ENCODE data around the gene TMEM218. TPM values are rescaled to one million over a fixed set of nuclear protein-coding genes. Genes with fewer than 3 reads are reported as not detected.

Gene TMEM218
- total and polyA plus RNA-seq, 2 donors (not counting 3 experiments of a cell fraction or from before 2014, with no cell fraction given), result 23.8 to 45.1 TPM

DNA sequence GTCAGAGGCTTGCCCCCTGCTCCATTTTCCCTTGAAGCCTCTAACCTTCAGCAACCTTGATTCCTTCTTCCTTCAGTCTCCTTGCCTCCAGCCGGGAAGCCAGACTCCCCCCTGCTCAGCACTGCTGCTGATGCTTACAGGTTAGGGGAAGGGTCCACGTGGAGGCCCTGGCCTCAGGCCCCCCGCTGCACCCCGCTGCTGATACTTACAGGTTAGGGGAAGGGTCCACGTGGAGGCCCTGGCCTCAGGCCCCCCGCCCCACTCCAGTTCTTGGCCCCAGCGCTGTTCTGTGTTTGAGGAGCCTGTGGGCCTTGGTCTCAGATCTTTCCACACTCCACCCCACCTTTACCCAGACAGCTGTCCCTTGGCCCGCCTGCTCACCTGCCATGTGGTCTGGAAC, 27.5 kb upstream of the TMEM218 start:
- H2AFZ ChIP-seq (ENCODE audit: low read depth, low read length), result no peak overlapping the region
- DNase-seq (ENCODE audit: low read depth, low spot score), result no peak
- ChIA-PET POLR2A (no interaction called here), CTCF (interaction anchor here (0.8 to 5.9 kb wide), 3 partner anchors 48 to 267 kb away, joined by 3 to 141 read pairs (median 3); no protein-coding TSS in a partner anchor)
- no peak overlapping the region for H3K4me2 ChIP-seq (ENCODE audit: insufficient read depth, low read length)
- H4K20me1 ChIP-seq (replicated peaks; ENCODE audit: control insufficient read depth, extremely low read depth, insufficient read depth, low read length), result no peaks in the 10 kb centered on the region
- no peaks in the 10 kb centered on the region for H3K9me1 ChIP-seq (replicated peaks; ENCODE audit: control insufficient read depth, extremely low read depth, insufficient read depth, low read length)
- H3K36me3 ChIP-seq (ENCODE audit: control insufficient read depth in 2 of 2, extremely low read depth in 1 of 2, insufficient read depth in 2 of 2, low read length in 2 of 2), result no peaks in the 10 kb centered on the region
- no peaks in the 10 kb centered on the region for H3K9me3 ChIP-seq (replicated peaks; ENCODE audit: control insufficient read depth, insufficient read depth, low read length)
- H3K79me2 ChIP-seq (ENCODE audit: control insufficient read depth, insufficient read depth, low read length), result no peaks in the 10 kb centered on the region
- no peak for FAIRE-seq
- BruUV-seq (replicated peaks), result no TSS peak
- TF ChIP-seq GATA2 (IDR thresholded peaks at IDR 0.05; ENCODE audit: insufficient read depth, insufficient read length, low read depth, low read length), result no peak
- no peak for TF ChIP-seq POLR2A (IDR thresholded peaks at IDR 0.05; ENCODE audit: low read depth, low read length)
- no peak for TF ChIP-seq CTCF (IDR thresholded peaks at IDR 0.05; ENCODE audit: extremely low read depth in 1 of 2, insufficient read depth in 1 of 2, low read depth in 1 of 2, low read length in 2 of 2)
- TF ChIP-seq POLR2AphosphoS5 (IDR thresholded peaks at IDR 0.05; ENCODE audit: insufficient read depth, low read depth, low read length), result no peak
- TF ChIP-seq FOS (IDR thresholded peaks at IDR 0.05; ENCODE audit: borderline replicate concordance, insufficient read depth, low read length), result no peak
- TF ChIP-seq EZH2 (IDR thresholded peaks at IDR 0.05; ENCODE audit: borderline replicate concordance, low read depth, low read length, severe bottlenecking), result no peak
- TF ChIP-seq MYC (IDR thresholded peaks at IDR 0.05; ENCODE audit: low read depth, low read length), result no peak
- TF ChIP-seq MAX (IDR thresholded peaks at IDR 0.05; ENCODE audit: insufficient read depth, insufficient read length), result no peak
- no peak for TF ChIP-seq JUN (IDR thresholded peaks at IDR 0.05; ENCODE audit: borderline replicate concordance, insufficient read depth, insufficient read length, low read depth)
- dilution Hi-C loops (cut with MboI; ENCODE audit: extremely low pct_ligation_motif_present, low sequenced_read_pairs) (no loop called here), intact Hi-C loops (cut with micrococcal nuclease) (no loop called here)
- H3K27ac ChIP-seq (ENCODE audit: insufficient read depth, low read depth, low read length), result no peak overlapping the region
- H3K4me1 ChIP-seq (ENCODE audit: control insufficient read depth, extremely low read depth, insufficient read depth, low read length), result no peaks in the 10 kb centered on the region
- peaks cover 5 to 10% of the 10 kb centered on the region in 2 experiments for H3K27me3 ChIP-seq (ENCODE audit: control insufficient read depth in 2 of 2, insufficient read depth in 2 of 2, low read length in 2 of 2)
- H3K4me3 ChIP-seq (replicated peaks in 1 of 3; ENCODE audit: insufficient read depth in 1 of 3, low read depth in 1 of 3, low read length in 3 of 3), result no peak overlapping the region
- H3K9ac ChIP-seq (replicated peaks; ENCODE audit: extremely low read depth, insufficient read depth, low read length), result no peak overlapping the region
